PC-3 (cell line): ENCODE data around the gene HDAC1. TPM values are rescaled to one million over a fixed set of nuclear protein-coding genes. Genes with fewer than 3 reads are reported as not detected.

Experiments used
- ATAC-seq: fragments of 200-7000 bp; cut with Tn5 transposase; 2 replicates; pipeline ENCODE4 v1.9.1; 2020; ENCODE audit warnings: mild to moderate bottlenecking, moderate library complexity
- BruUV-seq: library from RNA; stranded (reverse); fragments of 400-500 nt; replicated peaks from 2 replicates; lab custom pipeline; 2021; lab: Mats Ljungman, UMichigan
- CTCF ChIA-PET: fragments of 300-600 bp; sonication (Branson Sonifier 250); formaldehyde crosslinking; loops from one replicate; lab custom pipeline; 2022; ENCODE audit warnings: antibody characterized with exemption; lab: Charles Lee
- POLR2A ChIA-PET: fragments of 300-600 bp; sonication (Branson Sonifier 250); formaldehyde crosslinking; loops from one replicate; lab custom pipeline; 2022; ENCODE audit warnings: antibody characterized with exemption; ENCODE audit not compliant: unreplicated experiment; lab: Charles Lee
- DNase-seq: peaks from one replicate; pipeline ENCODE4 v3.0.0-alpha.2; 2015
- H2AFZ ChIP-seq: fragments of 300-600 bp; sonication (generic); 2 replicates; pipeline ENCODE4 v1.6.0; 2016; ENCODE audit warnings: antibody characterized with exemption, low read length
- H3F3A ChIP-seq: fragments of 300-600 bp; sonication (generic); one replicate; pipeline ENCODE4 v1.6.0; 2017; ENCODE audit warnings: antibody characterized with exemption, low read length, control low read depth, mild to moderate bottlenecking; ENCODE audit not compliant: unreplicated experiment
- H3K27ac ChIP-seq: fragments of 300-600 bp; sonication (generic); 2 replicates; pipeline ENCODE4 v1.5.1; 2016; ENCODE audit warnings: mild to moderate bottlenecking, low read length
- H3K27me3 ChIP-seq: fragments of 300-600 bp; sonication (generic); 2 replicates; pipeline ENCODE4 v1.6.1; 2016; ENCODE audit warnings: low read length, mixed read lengths
- H3K36me3 ChIP-seq: fragments of 300-600 bp; sonication (generic); 2 replicates; pipeline ENCODE4 v1.6.1; 2016; ENCODE audit warnings: low read depth, mixed run types, low read length, mixed read lengths
- H3K4me1 ChIP-seq: fragments of 300-600 bp; sonication (generic); 2 replicates; pipeline ENCODE4 v1.5.1; 2016; ENCODE audit warnings: low read length; ENCODE audit not compliant: insufficient read depth
- H3K4me2 ChIP-seq: fragments of 300-600 bp; sonication (generic); 2 replicates; pipeline ENCODE4 v1.6.0; 2016; ENCODE audit warnings: low read length
- H3K4me3 ChIP-seq: fragments of 300-600 bp; sonication (generic); 2 replicates; pipeline ENCODE4 v1.5.1; 2016; ENCODE audit warnings: mild to moderate bottlenecking, low read length, mixed read lengths
- H3K79me2 ChIP-seq: fragments of 300-600 bp; sonication (generic); 2 replicates; pipeline ENCODE4 v1.6.1; 2017; ENCODE audit warnings: low read length, mixed read lengths
- H3K9ac ChIP-seq: fragments of 300-600 bp; sonication (generic); 2 replicates; pipeline ENCODE4 v1.6.0; 2016; ENCODE audit warnings: mild to moderate bottlenecking, low read length
- H3K9me2 ChIP-seq: fragments of 300-600 bp; sonication (generic); replicated peaks from 2 replicates; pipeline ENCODE4 v1.6.1; 2016; ENCODE audit warnings: mixed run types, low read length, mixed read lengths
- H3K9me3 ChIP-seq: fragments of 300-600 bp; sonication (generic); 2 replicates; pipeline ENCODE4 v1.6.1; 2016; ENCODE audit warnings: low read length, mixed read lengths
- H4K20me1 ChIP-seq: fragments of 300-600 bp; sonication (generic); 2 replicates; pipeline ENCODE4 v1.6.1; 2016; ENCODE audit warnings: low read length, mixed read lengths
- CTCF ChIP-seq: fragments of 300-600 bp; sonication (generic); conservative IDR thresholded peaks from 2 replicates; pipeline ENCODE4 v1.5.1; 2017; ENCODE audit warnings: antibody characterized with exemption, low read depth, mild to moderate bottlenecking, low read length
- EZH2 ChIP-seq: fragments of 300-600 bp; sonication (generic); IDR thresholded peaks from one replicate; pipeline ENCODE4 v1.6.1; 2017; ENCODE audit warnings: antibody characterized with exemption, mild to moderate bottlenecking, low read length; ENCODE audit not compliant: unreplicated experiment
- EZH2phosphoT487 ChIP-seq: fragments of 300-600 bp; sonication (generic); IDR thresholded peaks from 2 replicates; pipeline ENCODE4 v1.6.1; 2018; ENCODE audit warnings: mild to moderate bottlenecking, antibody characterized with exemption, low read length, borderline replicate concordance
- intact Hi-C: fragments of 100-400 bp; cut with micrococcal nuclease; formaldehyde crosslinking; loops from 2 replicates; pipeline ENCODE4 v1.9.0; 2023
- total RNA-seq: library from RNA; depleted of rRNA; stranded (reverse); fragments of >200 nt; gene quantifications from 2 replicates; pipeline ENCODE4 v1.2.3, GENCODE V29; 2014

HDAC1 gene
- total RNA-seq, 1 experiment from 2014 or later, result 184 TPM

GRCh38 chr1:32307324-32307723 is 15.4 kb downstream of the HDAC1 start:
- DNase-seq, result peak; percentile 32
- H4K20me1 ChIP-seq, result 0 out of 2 replicates have a peak, but pooled peaks cover 7% of the 10 kb centered on the region
- H3K79me2 ChIP-seq, result peaks cover 78% of the 10 kb centered on the region
- CTCF ChIA-PET, result no interaction called here
- no peak overlapping the region for H3K9ac ChIP-seq
- H3K4me2 ChIP-seq, result peak overlapping the region; percentile 29; the same call in 1 of the 2 replicates
- peaks cover 36% of the 10 kb centered on the region for H3K36me3 ChIP-seq
- H3K27ac ChIP-seq, result no peak overlapping the region
- H3F3A ChIP-seq, result no peaks in the 10 kb centered on the region
- H3K27me3 ChIP-seq, result no peaks in the 10 kb centered on the region
- no TSS peak for BruUV-seq
- intact Hi-C loops, result no loop called here
- H3K9me2 ChIP-seq, result no peaks in the 10 kb centered on the region
- POLR2A ChIA-PET, result no interaction called here
- peak; percentile 63 for ATAC-seq
- H2AFZ ChIP-seq, result no peak overlapping the region
- TF ChIP-seq EZH2 (no peak), EZH2phosphoT487 (no peak), CTCF (no peak)
- peaks cover 13% of the 10 kb centered on the region for H3K4me1 ChIP-seq
- no peaks in the 10 kb centered on the region for H3K9me3 ChIP-seq
- no peak overlapping the region for H3K4me3 ChIP-seq

DNA sequence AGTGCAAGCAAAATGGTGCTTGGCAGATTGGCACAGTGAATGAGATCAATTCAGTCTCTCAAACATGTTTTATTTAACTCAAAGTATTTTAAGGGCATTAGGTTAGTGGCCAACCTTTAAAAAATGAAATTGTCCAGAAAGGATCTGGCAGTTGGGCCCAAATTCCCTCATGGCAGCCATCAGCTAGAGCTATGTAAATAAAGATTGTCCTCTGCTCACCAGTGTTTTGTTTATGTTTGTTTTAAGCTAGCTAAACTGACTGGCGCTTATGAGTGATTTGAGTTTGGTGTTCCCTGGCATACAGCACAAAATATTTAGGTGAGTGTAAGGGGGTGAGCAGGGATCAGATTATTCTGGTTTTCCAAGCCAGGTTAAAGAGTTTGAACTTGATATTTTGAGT is 18.1 kb downstream of the HDAC1 start:
- H3F3A ChIP-seq, result no peaks in the 10 kb centered on the region
- H3K4me3 ChIP-seq, result no peak overlapping the region
- H4K20me1 ChIP-seq, result 0 out of 2 replicates have a peak, but pooled peaks cover 7% of the 10 kb centered on the region
- TF ChIP-seq CTCF (no peak), EZH2 (no peak), EZH2phosphoT487 (no peak)
- no peak overlapping the region for H3K9ac ChIP-seq
- H3K4me1 ChIP-seq, result peaks cover 13% of the 10 kb centered on the region
- ChIA-PET POLR2A (no interaction called here), CTCF (no interaction called here)
- no peak for ATAC-seq
- no TSS peak for BruUV-seq
- no peak overlapping the region for H3K4me2 ChIP-seq
- H3K79me2 ChIP-seq, result peaks cover 93% of the 10 kb centered on the region
- H3K27me3 ChIP-seq, result no peaks in the 10 kb centered on the region
- H2AFZ ChIP-seq, result no peak overlapping the region
- no peaks in the 10 kb centered on the region for H3K9me3 ChIP-seq
- intact Hi-C loops, result no loop called here
- no peak overlapping the region for H3K27ac ChIP-seq
- H3K9me2 ChIP-seq, result no peaks in the 10 kb centered on the region
- H3K36me3 ChIP-seq, result peaks cover 15% of the 10 kb centered on the region
- DNase-seq, result no peak

DNA sequence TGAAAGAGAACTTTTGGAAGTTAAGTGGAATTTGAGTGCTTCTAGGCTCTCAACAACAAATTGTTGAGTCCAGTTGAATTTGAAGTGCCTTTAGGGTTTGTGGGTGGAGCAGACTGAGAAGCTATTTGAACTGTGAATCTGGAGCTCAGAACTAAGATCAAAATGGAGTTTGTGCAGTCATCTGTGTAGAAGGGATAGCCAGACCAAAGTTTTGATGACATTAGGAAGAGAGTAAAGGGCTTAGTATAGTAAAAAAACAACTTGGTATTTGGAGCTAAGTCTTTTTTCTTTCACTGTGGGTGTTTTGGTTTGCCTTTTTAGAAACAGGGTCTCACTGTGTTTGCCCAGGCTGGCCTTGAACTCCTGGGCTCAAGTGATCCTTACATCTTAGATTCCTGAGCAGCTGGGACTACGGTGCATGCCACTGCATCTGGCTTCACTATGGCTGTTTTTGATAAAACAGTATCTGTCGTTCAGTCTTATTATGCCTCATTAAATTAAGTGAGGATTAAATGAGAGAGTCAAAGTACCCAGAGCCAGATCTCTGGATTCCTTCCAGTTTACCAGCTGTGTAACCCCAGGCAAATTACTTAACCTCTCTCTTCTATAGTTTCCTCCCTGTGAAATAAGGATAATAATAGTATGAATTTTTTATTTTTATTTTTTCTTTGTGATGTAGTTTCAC is 20.0 kb downstream of the HDAC1 start:
- H3K4me1 ChIP-seq, result peaks cover 8% of the 10 kb centered on the region
- H4K20me1 ChIP-seq, result 0 out of 2 replicates have a peak, but pooled peaks cover 7% of the 10 kb centered on the region
- no TSS peak for BruUV-seq
- POLR2A ChIA-PET, result interaction anchor here (0.5 kb wide), 1 partner anchor 32 kb away, joined by 5 read pairs; no protein-coding TSS in a partner anchor
- peaks cover 75% of the 10 kb centered on the region for H3K79me2 ChIP-seq
- no peaks in the 10 kb centered on the region for H3F3A ChIP-seq
- H3K9me3 ChIP-seq, result no peaks in the 10 kb centered on the region
- TF ChIP-seq EZH2phosphoT487 (no peak), CTCF (no peak), EZH2 (no peak)
- H3K27me3 ChIP-seq, result no peaks in the 10 kb centered on the region
- no peak overlapping the region for H3K9ac ChIP-seq
- H3K36me3 ChIP-seq, result peaks cover 9% of the 10 kb centered on the region; the same call in 1 of the 2 replicates
- no peak overlapping the region for H3K27ac ChIP-seq
- intact Hi-C loops, result no loop called here
- H3K9me2 ChIP-seq, result no peaks in the 10 kb centered on the region
- no peak overlapping the region for H2AFZ ChIP-seq
- CTCF ChIA-PET, result no interaction called here
- H3K4me2 ChIP-seq, result no peak overlapping the region
- DNase-seq (no peak), ATAC-seq (no peak)
- H3K4me3 ChIP-seq, result no peak overlapping the region
